GM12878 (cell line): ENCODE results near the gene AGRP. TPM values are rescaled to one million over a fixed set of nuclear protein-coding genes. Genes with fewer than 3 reads are reported as not detected.

Experiments used
- ATAC-seq: fragments of 200-7000 bp; cut with Tn5 transposase; 3 replicates; pipeline ENCODE4 v1.9.1; 2020; ENCODE audit warnings: mild to moderate bottlenecking, moderate library complexity
- BruUV-seq: library from RNA; stranded (reverse); fragments of 400-500 nt; replicated peaks from 2 replicates; lab custom pipeline; 2021; lab: Mats Ljungman, UMichigan
- CTCF ChIA-PET: fragments of 300-600 bp; sonication (Branson Sonifier 250); formaldehyde crosslinking; extraction: SDS; loops from one replicate; lab custom pipeline; 2021; ENCODE audit warnings: inconsistent platforms; lab: Yijun Ruan, JAX
- POLR2A ChIA-PET: fragments of 350-600 bp; formaldehyde crosslinking; extraction: SDS; loops from one replicate; lab custom pipeline; 2021; ENCODE audit warnings: inconsistent platforms; lab: Charles Lee
- RAD21 ChIA-PET: fragments of 300-600 bp; sonication (Branson Sonifier 250); formaldehyde crosslinking; loops from one replicate; lab custom pipeline; 2023; ENCODE audit warnings: antibody characterized with exemption; ENCODE audit not compliant: unreplicated experiment; lab: Charles Lee
- SMC1A ChIA-PET: fragments of 300-600 bp; sonication (Branson Sonifier 250); formaldehyde crosslinking; loops from one replicate; lab custom pipeline; 2023; ENCODE audit not compliant: unreplicated experiment, uncharacterized antibody; lab: Charles Lee
- DNase-seq: peaks from one replicate; pipeline ENCODE4 v3.0.0-alpha.2; 2011; ENCODE audit warnings: low read depth, low spot score
- FAIRE-seq: peaks from 3 replicates; lab custom pipeline; 2011; peaks lifted over from hg19 to GRCh38; lab: Jason Lieb, UNC
- H2AFZ ChIP-seq: 2 replicates; pipeline ENCODE4 v1.6.0; 2011; ENCODE audit warnings: low read depth, low read length, control low read depth; ENCODE audit not compliant: control insufficient read depth
- H3K27ac ChIP-seq: 2 replicates; pipeline ENCODE4 v1.5.1; 2011; ENCODE audit warnings: control low read depth; ENCODE audit not compliant: control insufficient read depth, insufficient read depth
- H3K27me3 ChIP-seq, 2 experiments: replicated peaks in 1 of 2; 2 replicates each; pipeline versions ENCODE4 v1.6.0 to v1.6.1; 2011; ENCODE audit warnings: low read length in 1 of 2; ENCODE audit not compliant: control insufficient read depth in 2 of 2, insufficient read depth in 2 of 2
- H3K36me3 ChIP-seq, 2 experiments: 2 replicates each; pipeline ENCODE4 v1.5.1; 2011; ENCODE audit warnings: low read length in 1 of 2; ENCODE audit not compliant: control insufficient read depth in 2 of 2, insufficient read depth in 2 of 2
- H3K4me1 ChIP-seq: 2 replicates; pipeline ENCODE4 v1.6.1; 2011; ENCODE audit warnings: mild to moderate bottlenecking, low read length, moderate library complexity, mixed read lengths; ENCODE audit not compliant: control insufficient read depth, insufficient read depth
- H3K4me2 ChIP-seq: 2 replicates; pipeline ENCODE4 v1.6.0; 2011; ENCODE audit warnings: control low read depth; ENCODE audit not compliant: control insufficient read depth, insufficient read depth
- H3K4me3 ChIP-seq: fragments of 200-600 bp; sonication (generic); 2 replicates; pipeline ENCODE4 v1.5.1; 2016
- H3K79me2 ChIP-seq: 2 replicates; pipeline ENCODE4 v1.6.0; 2011; ENCODE audit warnings: low read length; ENCODE audit not compliant: control insufficient read depth, insufficient read depth
- H3K9ac ChIP-seq: 2 replicates; pipeline ENCODE4 v1.8.0; 2011; ENCODE audit warnings: low read length, control low read depth, mixed read lengths; ENCODE audit not compliant: control insufficient read depth, insufficient read depth
- H3K9me3 ChIP-seq: replicated peaks from 3 replicates; pipeline ENCODE4 v1.5.1; 2011; ENCODE audit warnings: mild to moderate bottlenecking, low read length; ENCODE audit not compliant: control insufficient read depth, insufficient read depth
- H4K20me1 ChIP-seq: 2 replicates; pipeline ENCODE4 v1.6.0; 2011; ENCODE audit not compliant: control insufficient read depth, insufficient read depth
- ETV6 ChIP-seq, 2 experiments: fragments of 450-650 bp in 1 of 2; IDR thresholded peaks in 1 of 2; conservative IDR thresholded peaks in 1 of 2; 2 replicates each; pipeline ENCODE4 v1.6.1; 2014; ENCODE audit warnings: antibody characterized with exemption in 1 of 2, borderline replicate concordance in 1 of 2, low read depth in 1 of 2, mild to moderate bottlenecking in 1 of 2, moderate library complexity in 1 of 2
- IKZF2 ChIP-seq, 2 experiments: fragments of 450-650 bp; IDR thresholded peaks; 2 replicates each; pipeline ENCODE4 v1.6.1; 2017; ENCODE audit warnings: mild to moderate bottlenecking in 2 of 2, moderate library complexity in 2 of 2
- NFIC ChIP-seq: IDR thresholded peaks from 2 replicates; pipeline ENCODE4 v1.6.1; 2012; ENCODE audit warnings: low read depth, mild to moderate bottlenecking, inconsistent platforms, low read length, moderate library complexity
- POU2F2 ChIP-seq: IDR thresholded peaks from 3 replicates; pipeline ENCODE4 v1.6.1; 2011; ENCODE audit warnings: low read depth, mild to moderate bottlenecking, low read length, borderline replicate concordance
- RFX5 ChIP-seq: IDR thresholded peaks from 2 replicates; pipeline ENCODE4 v1.6.1; 2011; ENCODE audit warnings: low read depth, low read length, improper control_type of control experiment
- TCF12 ChIP-seq: IDR thresholded peaks from 2 replicates; pipeline ENCODE4 v1.6.1; 2011; ENCODE audit warnings: low read depth, mild to moderate bottlenecking, low read length
- ZNF384 ChIP-seq: IDR thresholded peaks from 2 replicates; pipeline ENCODE4 v1.6.1; 2012; ENCODE audit warnings: low read depth, mild to moderate bottlenecking, low read length, improper control_type of control experiment, borderline replicate concordance
- WGBS: methylation state at CpG from one replicate; pipeline ENCODE4 v1.1.6; 2016; ENCODE audit warnings: low lambda C conversion rate; ENCODE audit not compliant: insufficient replicate concordance, insufficient coverage; ENCODE audit errors: missing lambda C conversion rate; 5-methylcytosine and 5-hydroxymethylcytosine counted together
- in situ Hi-C: fragments of 300-500 bp; cut with MboI; formaldehyde crosslinking; loops from 9 replicates; pipeline ENCODE4 v1.14.3; 2018; ENCODE audit warnings: mixed read lengths
- intact Hi-C: fragments of 100-400 bp; cut with micrococcal nuclease; formaldehyde crosslinking; loops from one replicate; pipeline ENCODE4 v1.14.2; 2022; ENCODE audit not compliant: unreplicated experiment
- polyA plus RNA-seq, 11 experiments: library from polyadenylated mRNA; depleted of rRNA in 4 of 11; unstranded in 6 of 11; stranded (reverse) in 5 of 11; fragments of >200 nt; fragmentation: Nextera tagmentation in 4 of 11; fragmentation: Illumina TruSeq in 1 of 11; extraction: Ambion mirVana in 4 of 11; extraction: Trizol in 1 of 11; gene quantifications; 1 replicate in 1 of 11; 2 replicates in 10 of 11; pipeline versions ENCODE4 v1.2.1 to v1.2.3, GENCODE V29; 2011 to 2016; ENCODE audit warnings: inconsistent platforms in 2 of 11, missing spikeins in 2 of 11, low read depth in 1 of 11
- total RNA-seq, 4 experiments: library from RNA; depleted of rRNA in 3 of 4; stranded (reverse); fragments of >200 nt in 3 of 4; fragmentation: Illumina TruSeq in 1 of 4; extraction: Trizol in 1 of 4; gene quantifications; 2 replicates each; pipeline versions ENCODE4 v1.2.1 to v1.2.3, GENCODE V29; 2013 to 2021
- TF ChIP-seq, protein P1 (sequence below): fragments of 450-650 bp; formaldehyde crosslinking; IDR thresholded peaks from 2 replicates; pipeline ENCODE4 v1.5.0; 2022; ENCODE audit warnings: mild to moderate bottlenecking, missing genetic modification characterization

Gene AGRP
- total and polyA plus RNA-seq, 10 of the 15 experiments (the other 5 are each of a cell fraction or from before 2014, with no cell fraction given): 0.16 to 0.75 (median 0.53) TPM; not detected in 6

DNA sequence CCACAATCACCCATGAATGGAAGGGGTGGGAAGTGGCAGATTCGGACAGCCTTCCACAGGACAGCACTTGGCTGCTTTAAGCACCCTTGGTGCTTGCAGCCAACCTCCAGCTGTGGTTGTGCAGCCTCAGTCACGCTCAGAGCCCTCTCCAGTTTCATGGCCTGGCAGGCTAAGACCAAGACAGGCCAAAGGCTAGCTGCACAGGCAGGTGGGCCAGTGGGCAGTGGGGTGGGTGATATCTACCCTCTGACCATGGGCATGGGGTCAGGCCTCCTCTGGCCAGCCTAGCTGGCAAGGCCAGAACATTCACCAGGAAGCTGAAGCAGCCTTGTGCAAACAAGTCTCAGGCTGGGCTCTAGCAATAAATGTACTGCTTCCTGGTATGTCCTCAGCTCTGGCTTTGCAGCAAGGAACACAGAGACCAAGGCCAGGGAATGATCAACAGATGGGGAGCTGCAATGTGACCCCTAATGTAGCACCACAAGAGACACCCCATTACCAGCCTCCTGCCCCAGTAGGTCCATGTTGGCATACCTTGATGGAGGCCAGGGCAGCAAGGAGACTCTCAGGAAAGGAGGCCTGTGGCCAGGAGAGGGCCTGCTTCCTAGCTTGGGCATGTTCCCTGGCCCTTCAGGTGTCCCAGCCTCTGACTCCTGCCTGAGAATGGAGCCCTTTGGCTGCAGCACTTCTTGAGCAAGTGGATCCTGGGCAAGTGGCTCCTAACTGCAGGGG, 31.5 kb downstream of the AGRP start:
- FAIRE-seq: no peak
- Histone ChIP-seq H3K9ac (no peak overlapping the region), H3K9me3 (no peaks in the 10 kb centered on the region), H3K79me2 (no peaks in the 10 kb centered on the region), H2AFZ (no peak overlapping the region)
- TF ChIP-seq TCF12 (no peak), RFX5 (no peak), POU2F2 (no peak), NFIC (no peak), ZNF384 (no peak), ETV6 (conservative IDR thresholded peaks at IDR 0.05 in 1 of 2, IDR thresholded peaks at IDR 0.05 in 1 of 2; ENCODE audit: borderline replicate concordance in 1 of 2, low read depth in 1 of 2) (no peak), IKZF2 (IDR thresholded peaks at IDR 0.05) (no peak)
- TF ChIP-seq, protein P1, sequence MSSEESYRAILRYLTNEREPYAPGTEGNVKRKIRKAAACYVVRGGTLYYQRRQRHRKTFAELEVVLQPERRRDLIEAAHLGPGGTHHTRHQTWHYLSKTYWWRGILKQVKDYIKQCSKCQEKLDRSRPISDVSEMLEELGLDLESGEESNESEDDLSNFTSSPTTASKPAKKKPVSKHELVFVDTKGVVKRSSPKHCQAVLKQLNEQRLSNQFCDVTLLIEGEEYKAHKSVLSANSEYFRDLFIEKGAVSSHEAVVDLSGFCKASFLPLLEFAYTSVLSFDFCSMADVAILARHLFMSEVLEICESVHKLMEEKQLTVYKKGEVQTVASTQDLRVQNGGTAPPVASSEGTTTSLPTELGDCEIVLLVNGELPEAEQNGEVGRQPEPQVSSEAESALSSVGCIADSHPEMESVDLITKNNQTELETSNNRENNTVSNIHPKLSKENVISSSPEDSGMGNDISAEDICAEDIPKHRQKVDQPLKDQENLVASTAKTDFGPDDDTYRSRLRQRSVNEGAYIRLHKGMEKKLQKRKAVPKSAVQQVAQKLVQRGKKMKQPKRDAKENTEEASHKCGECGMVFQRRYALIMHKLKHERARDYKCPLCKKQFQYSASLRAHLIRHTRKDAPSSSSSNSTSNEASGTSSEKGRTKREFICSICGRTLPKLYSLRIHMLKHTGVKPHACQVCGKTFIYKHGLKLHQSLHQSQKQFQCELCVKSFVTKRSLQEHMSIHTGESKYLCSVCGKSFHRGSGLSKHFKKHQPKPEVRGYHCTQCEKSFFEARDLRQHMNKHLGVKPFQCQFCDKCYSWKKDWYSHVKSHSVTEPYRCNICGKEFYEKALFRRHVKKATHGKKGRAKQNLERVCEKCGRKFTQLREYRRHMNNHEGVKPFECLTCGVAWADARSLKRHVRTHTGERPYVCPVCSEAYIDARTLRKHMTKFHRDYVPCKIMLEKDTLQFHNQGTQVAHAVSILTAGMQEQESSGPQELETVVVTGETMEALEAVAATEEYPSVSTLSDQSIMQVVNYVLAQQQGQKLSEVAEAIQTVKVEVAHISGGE (CRISPR knock-in tag): no peak
- TF ChIP-seq, all 136 proteins: peak for 0
- BruUV-seq: no TSS peak
- ChIA-PET POLR2A (interaction anchor here (0.5 kb wide), 1 partner anchor 115 kb away, joined by 5 read pairs; no protein-coding TSS in a partner anchor), SMC1A (interaction anchor here (0.5 to 0.9 kb wide), 2 partner anchors 17 to 19 kb away, joined by 4 to 5 read pairs; no protein-coding TSS in a partner anchor), RAD21 (interaction anchor here (0.5 to 1.7 kb wide), 3 partner anchors 16 to 185 kb away, joined by 3 to 5 read pairs (median 4); no protein-coding TSS in a partner anchor), CTCF (interaction anchor here (1.5 kb wide), 2 partner anchors 29 to 37 kb away, joined by 3 read pairs; partner anchors contain the start of gene ATP6V0D1)
- no peak overlapping the region for H3K4me3 ChIP-seq
- DNase-seq (no peak), ATAC-seq (no peak)
- 100% methylated on average over 2 of the region's 2 CpGs for WGBS
- no peaks in the 10 kb centered on the region for H3K4me1 ChIP-seq
- in situ Hi-C loops: no loop called here
- H4K20me1 ChIP-seq: peaks cover 5% of the 10 kb centered on the region; the same call in 1 of the 2 replicates
- H3K36me3 ChIP-seq: peaks cover 10 to 14% of the 10 kb centered on the region in 2 experiments; a peak in 3 of 4 replicates
- H3K27me3 ChIP-seq: no peaks in the 10 kb centered on the region
- no peak overlapping the region for H3K4me2 ChIP-seq
- intact Hi-C loops: no loop called here
- H3K27ac ChIP-seq: no peak overlapping the region
